DMS114 treated with DMSO at 0.1 percent for 48 hours (cell line): ENCODE measurements around the gene KMT2D.

Experiments used
- DNase-seq: peaks from one replicate; lab custom pipeline; 2025; ENCODE audit not compliant: unreplicated experiment; lab: John Stamatoyannopoulos, UW

The KMT2D gene

DNA sequence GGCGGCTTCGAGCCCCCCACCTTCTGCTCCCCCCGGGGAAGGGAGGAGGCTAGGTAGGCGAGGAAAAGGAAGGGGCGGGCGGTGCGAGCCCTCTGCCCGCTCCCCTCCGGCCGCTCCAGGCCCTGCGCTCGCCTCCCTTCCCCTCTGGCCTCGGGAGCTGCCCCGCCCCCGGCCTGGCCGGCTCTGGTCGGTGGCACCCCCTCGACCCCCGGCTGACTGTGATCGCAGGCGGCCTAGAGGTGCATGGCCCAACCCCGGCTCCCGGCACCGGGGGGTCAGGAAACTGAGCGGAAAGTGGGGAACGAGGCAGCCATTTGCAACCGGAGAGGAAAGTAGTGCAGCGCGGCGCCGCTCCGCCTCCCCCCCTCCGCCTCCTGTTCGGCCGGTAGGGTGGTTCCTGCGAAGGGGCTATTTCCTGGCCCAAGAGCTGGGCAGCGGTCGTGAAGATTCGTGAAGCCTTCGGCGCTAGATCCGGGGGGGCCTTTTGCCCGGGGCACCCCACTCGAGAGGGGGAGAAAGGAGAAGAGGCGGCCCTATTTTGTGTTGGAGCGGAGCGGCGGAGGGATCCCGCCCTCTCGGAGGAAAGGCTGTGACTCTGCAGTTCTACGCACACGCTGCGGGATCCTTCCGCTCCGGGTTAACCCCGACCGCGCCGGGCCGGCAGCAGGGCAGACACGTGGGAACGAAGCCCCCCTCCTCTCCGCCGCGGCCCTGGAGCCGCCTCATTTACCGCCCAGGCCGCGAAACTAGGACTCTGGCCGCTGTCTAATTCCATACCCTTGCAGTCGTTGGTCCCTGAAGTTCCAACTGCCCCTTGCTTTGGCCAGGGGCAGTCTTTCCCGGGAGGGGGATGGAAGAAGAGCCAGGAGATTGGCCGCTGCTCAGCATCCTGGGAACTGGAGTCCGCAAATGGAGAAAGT is at the start of gene KMT2D:
Gene KMT2D (minus strand): TSS at position 558 of the 920 bp plus-strand sequence. CDS start 5,470 bp downstream, outside the sequence.
- peak; percentile 90 for DNase-seq

DNA sequence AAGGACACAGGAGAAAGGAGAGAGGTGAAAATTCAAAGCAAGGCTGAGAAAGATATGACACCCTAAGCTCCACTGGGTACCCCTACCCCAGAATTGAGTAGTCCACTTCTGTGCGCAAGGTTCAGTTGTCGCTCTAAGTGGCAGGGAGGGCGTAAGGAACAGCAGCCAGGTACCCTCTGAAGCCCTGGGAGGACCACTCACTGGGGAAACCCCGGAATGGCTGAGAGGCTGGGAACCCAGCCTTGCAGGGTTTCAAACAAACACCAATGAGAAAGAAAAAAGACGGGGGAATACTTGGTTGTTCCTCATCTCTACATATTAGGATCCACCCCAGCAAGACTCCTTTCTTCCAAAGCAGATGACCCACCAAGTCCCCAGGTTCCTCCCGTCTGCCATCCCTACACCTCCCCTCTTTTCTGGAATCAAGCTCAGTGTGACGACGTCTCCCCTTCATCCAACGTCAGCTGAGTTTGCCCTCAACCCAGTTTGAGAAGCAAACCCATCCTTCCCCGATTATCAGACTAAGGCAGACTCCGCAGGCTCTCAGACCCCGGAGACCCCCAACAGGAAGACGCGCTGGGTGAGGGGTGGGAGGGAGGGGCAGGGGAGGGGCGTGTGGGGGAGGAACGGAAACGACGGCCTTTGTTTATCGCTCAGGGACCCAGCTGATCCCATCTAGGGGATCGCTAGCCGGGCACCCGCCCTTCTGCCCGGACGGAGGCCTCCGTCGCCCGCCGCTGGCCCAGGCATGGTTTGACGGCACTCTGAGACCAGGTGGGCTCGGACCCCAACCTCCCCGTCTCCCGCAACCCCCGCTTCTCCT is 49.3 kb upstream of the KMT2D start:
- no peak for DNase-seq

DNA sequence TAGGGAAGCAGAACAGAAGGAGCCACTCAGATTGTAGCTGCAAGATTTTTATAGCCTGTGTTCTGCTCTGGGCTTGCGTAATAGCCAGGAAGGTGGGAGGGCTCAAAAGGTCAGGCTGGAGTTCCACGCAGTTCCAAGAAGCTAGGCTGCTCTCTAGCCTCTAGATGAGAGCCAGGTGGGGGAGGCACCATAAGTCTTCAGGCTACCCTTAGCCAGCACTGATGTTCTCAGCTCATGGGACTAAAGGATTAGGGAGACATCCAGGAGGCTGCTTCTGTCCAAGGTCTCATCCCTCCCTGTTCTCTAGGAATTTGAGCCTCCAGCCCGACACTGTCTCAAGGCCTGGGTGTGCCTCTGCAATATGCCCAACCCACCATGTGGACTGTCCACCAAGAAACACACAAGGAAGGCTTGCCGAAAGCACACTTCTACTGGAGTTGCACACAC is 48.4 kb upstream of the KMT2D start:
- no peak for DNase-seq

- DNase-seq: no peak
Observed at GRCh38 chr12:49105504-49106084, 45.0 kb upstream of the KMT2D start.

DNA sequence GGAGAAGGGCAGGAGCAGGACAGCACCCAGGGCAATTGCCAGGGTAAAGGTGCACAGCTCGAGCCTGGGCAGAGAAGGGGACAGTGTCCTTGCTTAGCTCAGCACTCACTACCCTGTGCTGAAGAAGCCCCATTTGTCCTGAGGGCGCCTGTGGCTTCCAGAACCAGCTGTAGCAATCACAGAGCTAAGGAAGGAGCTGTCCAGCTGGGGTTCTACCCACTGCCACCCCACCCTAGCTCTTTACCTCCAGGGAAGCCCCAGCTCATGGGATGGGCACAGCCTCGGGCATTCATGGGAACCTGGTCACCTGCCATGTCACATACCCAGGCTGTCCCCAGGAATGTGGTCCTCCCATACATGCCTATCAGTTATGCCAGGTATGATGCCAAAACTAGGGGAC is 44.2 kb upstream of the KMT2D start:
- DNase-seq: no peak

GRCh38 chr12:49100380-49100779 is 39.8 kb upstream of the KMT2D start:
- no peak for DNase-seq

DNA sequence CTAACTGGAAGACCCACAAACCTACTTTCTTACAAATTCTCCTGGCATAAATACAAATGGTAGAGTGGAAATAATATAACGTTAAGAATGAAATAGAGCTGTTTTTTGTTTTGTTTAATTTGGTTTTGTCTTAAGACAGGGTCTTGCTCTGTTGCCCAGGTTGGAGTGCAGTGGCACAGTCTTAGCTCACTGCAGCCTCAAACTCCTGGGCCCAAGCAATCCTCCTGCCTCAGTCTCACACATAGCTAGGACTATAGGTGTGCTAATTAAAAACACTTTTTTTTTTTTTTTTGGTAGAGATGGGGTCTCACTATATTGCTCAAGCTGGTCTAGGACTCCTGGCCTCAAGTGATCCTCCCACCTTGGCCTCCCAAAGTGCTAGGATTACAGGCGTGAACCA is 38.1 kb upstream of the KMT2D start:
- DNase-seq: no peak

DNA sequence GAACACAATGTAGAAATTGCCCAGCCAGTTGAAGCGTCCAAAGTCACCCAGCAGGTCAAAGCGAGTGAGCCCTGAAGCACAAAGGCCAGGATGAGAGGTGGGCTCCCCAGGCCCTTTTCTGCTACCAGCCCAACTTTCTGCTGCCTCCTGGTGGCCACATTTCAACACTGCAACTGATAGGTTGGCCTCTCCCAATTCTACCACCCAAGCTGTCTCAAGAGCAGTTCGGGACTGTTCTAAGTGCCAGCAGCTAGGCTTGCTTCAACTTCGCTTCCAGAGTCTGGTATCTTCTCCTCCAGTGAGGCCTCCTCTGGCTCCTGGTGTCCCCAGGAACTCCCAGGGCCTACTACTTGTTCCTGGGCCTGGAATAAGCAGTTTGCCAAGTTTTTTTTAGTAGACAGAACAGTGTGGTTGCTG is 37.4 kb upstream of the KMT2D start:
- peak; percentile 53 for DNase-seq

DNA sequence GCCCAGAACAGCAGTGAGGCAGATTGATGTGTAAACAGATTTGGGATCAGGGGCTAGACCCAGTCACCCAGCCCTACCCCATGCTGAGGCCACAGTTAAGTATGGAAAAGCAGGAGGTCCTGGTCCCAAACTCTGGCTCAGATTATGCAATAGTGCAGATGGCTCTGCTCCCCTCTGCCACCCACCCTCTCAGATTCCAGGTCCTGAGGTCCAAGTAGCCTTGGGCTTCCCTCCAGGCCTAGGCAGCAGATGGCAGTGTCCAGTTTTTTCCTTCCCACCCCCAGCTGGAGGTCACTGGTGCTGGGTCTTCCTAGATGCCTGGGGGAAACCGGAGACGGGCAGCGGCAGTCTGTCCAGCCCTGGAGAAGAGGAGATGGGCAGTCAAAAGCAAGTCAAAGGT is 36.8 kb upstream of the KMT2D start:
- DNase-seq: no peak

- no peak for DNase-seq
Observed at GRCh38 chr12:49094975-49095365, 34.4 kb upstream of the KMT2D start.

GRCh38 chr12:49094160-49094974 is 33.8 kb upstream of the KMT2D start, which contains the start of gene DHH:
DHH (minus strand) TSS chr12:49094801; CDS start chr12:49094512, 289 bp downstream.
- no peak for DNase-seq

GRCh38 chr12:49093792-49094159 is 33.2 kb upstream of the KMT2D start:
- no peak for DNase-seq

GRCh38 chr12:49092816-49093406 is 32.3 kb upstream of the KMT2D start:
- no peak for DNase-seq

DNA sequence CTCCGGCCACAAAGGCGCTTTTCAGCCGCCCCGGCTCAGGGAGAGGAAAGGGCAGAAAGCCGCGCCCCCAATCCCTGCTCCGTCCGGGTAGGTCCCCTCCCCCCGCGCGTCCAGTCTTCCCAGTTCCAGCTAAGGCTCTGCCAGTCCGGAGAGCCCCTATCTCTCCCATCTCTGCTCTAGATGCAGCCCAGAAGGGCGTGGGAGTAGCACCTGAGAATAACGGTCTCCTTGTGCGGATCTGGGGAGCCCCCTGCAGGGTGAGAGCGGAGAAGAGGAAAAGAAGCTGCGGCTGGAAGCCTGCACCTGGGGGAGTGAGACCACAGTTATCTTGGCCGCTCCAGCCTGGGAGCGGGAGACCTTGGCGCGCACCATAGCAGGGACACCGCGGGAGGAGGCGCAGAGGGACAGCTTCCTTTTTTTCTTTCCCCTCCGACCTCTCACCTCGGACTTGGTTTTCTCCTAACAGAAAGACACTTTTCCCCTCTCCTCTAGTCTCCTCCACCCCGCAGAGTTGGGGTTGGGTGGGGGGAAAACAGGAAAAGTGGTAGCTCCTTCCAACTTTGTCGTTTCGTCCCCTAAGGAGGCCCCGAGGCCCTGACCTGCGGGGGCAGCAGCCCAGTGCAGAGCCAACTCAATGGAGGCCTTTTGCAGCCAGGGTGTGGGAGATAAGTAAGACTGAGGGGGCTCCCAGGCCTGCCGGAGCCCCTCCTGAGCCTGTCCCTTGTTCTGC is 31.7 kb upstream of the KMT2D start:
- DNase-seq: no peak

GRCh38 chr12:49091836-49092085 is 31.2 kb upstream of the KMT2D start:
- no peak for DNase-seq

DNA sequence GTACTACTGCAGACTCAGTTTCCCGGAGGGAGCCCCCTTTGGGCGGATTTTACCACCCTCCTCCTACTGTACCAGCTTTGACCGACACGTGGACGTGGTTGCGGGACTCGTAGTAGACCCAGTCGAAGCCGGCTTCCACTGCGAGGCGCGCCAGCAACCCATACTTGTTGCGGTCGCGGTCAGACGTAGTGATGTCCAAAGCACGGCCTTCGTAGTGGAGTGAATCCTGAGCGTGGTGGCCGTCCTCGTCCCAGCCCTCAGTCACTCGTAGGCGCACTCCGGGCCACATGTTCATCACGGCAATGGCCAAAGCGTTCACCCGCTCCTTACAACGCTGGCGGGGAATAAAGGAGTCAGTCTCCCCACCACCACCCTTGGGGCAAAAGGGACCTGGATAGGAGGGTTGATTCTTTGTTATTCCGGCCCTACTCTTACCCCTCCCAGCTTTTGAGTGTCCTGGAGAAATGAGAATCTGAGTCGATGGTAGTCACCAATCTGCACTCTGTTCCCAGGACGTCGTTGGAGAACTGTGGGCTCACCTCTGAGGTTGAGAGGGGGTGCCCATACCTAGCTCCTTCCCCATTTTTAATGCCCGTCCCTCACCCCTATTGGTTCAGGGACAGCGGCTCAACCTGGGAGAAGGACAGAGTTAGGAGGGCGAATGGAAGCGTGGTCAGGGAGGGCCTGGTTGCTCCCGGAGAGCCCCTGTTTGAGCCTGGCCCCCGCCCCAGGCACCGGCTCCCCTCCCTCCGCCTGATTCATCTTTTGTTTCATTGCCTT is 30.7 kb upstream of the KMT2D start:
- DNase-seq: no peak

GRCh38 chr12:49089821-49090773 is 29.5 kb upstream of the KMT2D start:
- peak; percentile 52 for DNase-seq

DNA sequence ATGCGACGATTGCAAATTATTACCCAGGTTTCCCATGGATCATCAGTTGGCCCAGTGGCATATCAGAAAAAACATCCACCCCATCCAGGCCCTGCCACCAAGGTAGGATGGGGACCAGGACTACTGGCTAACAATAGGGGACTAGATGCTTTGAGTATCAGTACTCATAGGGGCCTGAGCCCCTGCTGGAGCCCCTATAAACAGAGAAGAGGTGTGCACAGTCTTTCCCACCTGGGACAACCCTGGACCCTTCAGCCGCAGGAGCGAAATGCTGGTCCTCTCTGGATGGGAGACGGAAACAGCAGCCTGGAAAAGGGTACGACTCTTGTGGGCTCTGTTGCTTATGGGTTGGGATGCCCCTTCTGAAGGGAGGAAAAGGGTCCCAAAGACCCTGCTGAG is 28.3 kb upstream of the KMT2D start:
- DNase-seq: no peak
